Pancreas (tissue), 10 donors: ENCODE measurements around the gene KCNN3. TPM values are rescaled to one million over a fixed set of nuclear protein-coding genes. Genes with fewer than 3 reads are reported as not detected.
A peak's percentile ranks its signal among the peaks of the same experiment; 100 is the strongest.

Experiments
- ATAC-seq, 4 donors: fragments of 200-7000 bp; cut with Tn5 transposase; one replicate each; pipeline versions ENCODE4 v1.8.0 to v1.9.1; 2020; ENCODE audit warnings: mild to moderate bottlenecking in 4 of 4, moderate library complexity in 4 of 4
- DNase-seq, 6 donors: peaks; one replicate each; pipeline ENCODE4 v3.0.0-alpha.2; 2020
- FAIRE-seq: peaks from 2 replicates; lab custom pipeline; 2012; peaks lifted over from hg19 to GRCh38; lab: Jason Lieb, UNC
- H3K27ac ChIP-seq, 4 donors: fragments of 200-600 bp; sonication (generic); 1 replicate in 3 of 4; 2 replicates in 1 of 4; pipeline versions ENCODE4 v1.5.0 to v1.8.0; 2020
- H3K27me3 ChIP-seq, 4 donors: fragments of 200-600 bp; one replicate each; pipeline ENCODE4 v1.8.0; 2021
- H3K36me3 ChIP-seq, 3 donors: fragments of 200-600 bp; sonication (generic) in 1 of 3; one replicate each; pipeline versions ENCODE4 v1.5.0 to v1.8.0; 2020 to 2021
- H3K4me1 ChIP-seq, 3 donors: fragments of 200-600 bp; one replicate each; pipeline ENCODE4 v1.8.0; 2021
- H3K4me3 ChIP-seq, 4 donors: fragments of 200-600 bp; sonication (generic) in 2 of 4; one replicate each; pipeline versions ENCODE4 v1.5.0 to v1.8.0; 2020 to 2021
- H3K9me3 ChIP-seq, 4 donors: fragments of 200-600 bp; one replicate each; pipeline ENCODE4 v1.8.0; 2021
- WGBS, 2 donors: extraction: QIAGEN DNeasy Blood & Tissue Kit; methylation state at CpG; one replicate each; pipeline ENCODE4 v1.1.7; 2013; 5-methylcytosine and 5-hydroxymethylcytosine counted together
- intact Hi-C, 3 donors: fragments of 100-400 bp; cut with DNase I; formaldehyde crosslinking; loops; one replicate each; pipeline versions ENCODE4 v1.11.1 to v1.14.2; 2022
- polyA plus RNA-seq, 2 donors: library from polyadenylated mRNA; stranded (reverse); fragments of 200-250 nt; gene quantifications; one replicate each; pipeline ENCODE4 v1.2.3, GENCODE V29; 2013
- total RNA-seq, 6 donors: library from RNA; stranded (reverse); fragmentation: NEBNext Ultra II Directional in 4 of 6; extraction: Animal tissue kit (Norgen Biotek cat#: 25700) in 4 of 6; gene quantifications; one replicate each; pipeline versions ENCODE4 v1.2.1 to v1.2.4, GENCODE V29; 2021 to 2023
- TF ChIP-seq, protein P1 (sequence below), 4 donors: fragments of 200-600 bp; sonication (generic) in 3 of 4; IDR thresholded peaks; one replicate each; pipeline versions ENCODE4 v1.5.0 to v1.8.0; 2021; ENCODE audit warnings: antibody characterized with exemption in 4 of 4
- donor health status: healthy with polysubstance abuse.
- donor health status: DM: no; HTN: no; CAD: no; lungs with moderate emphysema.
- donor health status: DM: no; HTN: no; CAD: no.
- donor health status: control.
- donor health status: control.
- donor health status: Bipolar disorder and iron deficiency.
- donor health status: DM: yes; HTN: yes; CAD: no.
- donor health status: DM: no; HTN: no; CAD: no.
- donor health status: DM: no; HTN: no; CAD: no.
- donor health status: DM: yes; HTN: yes; CAD: no.

Gene KCNN3
- total and polyA plus RNA-seq, 8 donors: 0.11 to 1.0 (median 0.33) TPM

DNA sequence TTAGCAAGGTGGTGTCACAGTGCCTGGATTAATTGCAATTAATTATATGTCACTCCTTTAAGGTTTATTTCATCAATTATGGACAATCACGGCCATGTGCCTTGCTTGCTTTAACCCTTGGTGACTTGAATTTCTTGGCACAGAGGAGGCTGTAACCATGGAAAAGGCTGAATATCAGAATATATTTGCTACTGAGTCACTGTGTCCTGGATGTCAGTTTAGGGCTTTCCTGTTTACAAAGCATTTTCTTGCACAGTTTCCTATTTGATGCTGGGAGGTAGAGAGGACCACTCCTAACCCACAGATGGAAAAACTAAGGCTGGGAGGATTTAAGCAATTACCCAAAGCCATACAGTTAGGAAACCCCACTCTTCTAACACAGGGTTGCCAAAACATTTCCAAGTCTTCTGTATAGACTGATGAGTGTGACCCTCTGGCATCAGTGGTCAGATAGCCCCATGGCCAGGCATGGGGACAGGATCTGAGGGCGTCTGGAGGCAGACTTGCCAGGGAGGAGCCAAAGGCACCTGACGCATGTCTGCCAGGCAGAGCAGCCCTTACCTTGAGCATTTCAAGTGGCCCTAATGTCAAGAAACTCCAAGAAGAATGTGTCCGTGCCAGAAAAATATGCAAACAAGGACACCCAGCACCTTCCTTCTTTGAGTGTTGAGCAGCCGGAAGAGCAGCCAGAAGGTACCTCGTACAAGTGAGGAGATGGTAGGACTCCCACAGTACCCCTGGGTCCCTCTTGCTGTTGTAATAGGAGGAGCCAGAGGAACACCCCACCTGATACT, 34.4 kb downstream of the KCNN3 start:
- no peak overlapping the region for H3K27ac ChIP-seq
- intact Hi-C loops: no loop called here
- DNase-seq: no peak
- ATAC-seq: no peak
- TF ChIP-seq, protein P1, sequence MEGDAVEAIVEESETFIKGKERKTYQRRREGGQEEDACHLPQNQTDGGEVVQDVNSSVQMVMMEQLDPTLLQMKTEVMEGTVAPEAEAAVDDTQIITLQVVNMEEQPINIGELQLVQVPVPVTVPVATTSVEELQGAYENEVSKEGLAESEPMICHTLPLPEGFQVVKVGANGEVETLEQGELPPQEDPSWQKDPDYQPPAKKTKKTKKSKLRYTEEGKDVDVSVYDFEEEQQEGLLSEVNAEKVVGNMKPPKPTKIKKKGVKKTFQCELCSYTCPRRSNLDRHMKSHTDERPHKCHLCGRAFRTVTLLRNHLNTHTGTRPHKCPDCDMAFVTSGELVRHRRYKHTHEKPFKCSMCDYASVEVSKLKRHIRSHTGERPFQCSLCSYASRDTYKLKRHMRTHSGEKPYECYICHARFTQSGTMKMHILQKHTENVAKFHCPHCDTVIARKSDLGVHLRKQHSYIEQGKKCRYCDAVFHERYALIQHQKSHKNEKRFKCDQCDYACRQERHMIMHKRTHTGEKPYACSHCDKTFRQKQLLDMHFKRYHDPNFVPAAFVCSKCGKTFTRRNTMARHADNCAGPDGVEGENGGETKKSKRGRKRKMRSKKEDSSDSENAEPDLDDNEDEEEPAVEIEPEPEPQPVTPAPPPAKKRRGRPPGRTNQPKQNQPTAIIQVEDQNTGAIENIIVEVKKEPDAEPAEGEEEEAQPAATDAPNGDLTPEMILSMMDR (IDR thresholded peaks at IDR 0.05): no peak
- no peak overlapping the region for H3K4me3 ChIP-seq
- 66 to 68% methylated on average over 6 of the region's 6 CpGs for WGBS, 2 donors
- no peaks in the 10 kb centered on the region for H3K27me3 ChIP-seq
- FAIRE-seq: no peak
- no peaks in the 10 kb centered on the region for H3K36me3 ChIP-seq
- no peaks in the 10 kb centered on the region for H3K9me3 ChIP-seq
- peaks cover 0 to 4% (median 0%) of the 10 kb centered on the region in 3 donors for H3K4me1 ChIP-seq

DNA sequence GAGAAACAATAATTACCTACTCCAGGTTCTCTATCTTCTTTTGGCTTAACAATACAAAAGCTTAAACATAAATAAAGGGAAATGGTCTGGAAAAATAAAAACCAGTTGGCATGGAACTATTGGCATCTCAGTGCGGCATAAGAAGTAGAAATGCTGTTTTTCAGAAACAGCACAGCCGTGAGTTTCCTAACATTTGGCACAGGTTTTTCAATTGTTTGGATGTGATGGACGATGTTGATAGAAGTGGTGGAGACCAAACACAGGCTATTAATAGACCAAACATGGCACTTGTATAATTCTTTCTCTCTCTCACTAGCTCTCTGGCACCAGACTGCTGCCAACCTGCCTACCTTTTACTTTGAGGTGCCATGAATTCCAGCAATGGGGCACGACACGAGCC, 36.2 kb downstream of the KCNN3 start:
- H3K27me3 ChIP-seq: no peaks in the 10 kb centered on the region
- ATAC-seq (peak in 1 of 4 donors; percentile 32), DNase-seq (no peak), FAIRE-seq (no peak)
- no peak overlapping the region for H3K27ac ChIP-seq
- 30 to 48% methylated on average over 5 of the region's 5 CpGs for WGBS, 2 donors
- H3K4me3 ChIP-seq: no peak overlapping the region
- H3K36me3 ChIP-seq: no peaks in the 10 kb centered on the region
- TF ChIP-seq, protein P1 (IDR thresholded peaks at IDR 0.05): no peak
- no peaks in the 10 kb centered on the region for H3K9me3 ChIP-seq
- H3K4me1 ChIP-seq: peaks cover 0 to 4% (median 0%) of the 10 kb centered on the region in 3 donors
- intact Hi-C loops: no loop called here

DNA sequence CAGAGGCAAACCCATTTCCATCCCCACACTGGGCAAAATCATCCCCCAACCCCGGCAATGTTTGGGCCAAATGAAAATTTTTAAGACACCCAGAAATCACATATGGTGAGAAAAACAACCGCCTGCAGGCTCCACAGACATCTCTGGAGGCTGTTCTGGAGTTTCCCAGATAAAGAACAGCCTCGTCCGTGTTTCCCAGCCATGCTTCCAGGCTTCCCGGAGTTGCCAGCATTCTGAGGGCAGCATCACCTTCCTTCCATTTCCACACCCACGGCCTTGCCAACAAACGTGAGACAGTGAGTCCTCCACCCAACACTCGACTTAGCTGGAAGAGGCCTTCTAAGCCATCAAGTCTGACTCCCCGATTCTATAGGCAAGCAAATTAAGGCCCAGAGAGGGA, 36.9 kb downstream of the KCNN3 start:
- Histone ChIP-seq H3K4me3 (no peak overlapping the region), H3K9me3 (no peaks in the 10 kb centered on the region), H3K27me3 (no peaks in the 10 kb centered on the region), H3K27ac (no peak overlapping the region), H3K4me1 (peaks cover 0 to 4% (median 0%) of the 10 kb centered on the region in 3 donors), H3K36me3 (no peaks in the 10 kb centered on the region)
- FAIRE-seq (no peak), ATAC-seq (no peak), DNase-seq (no peak)
- WGBS, 2 donors: 85 to 88% methylated on average over 9 of the region's 9 CpGs
- intact Hi-C loops: no loop called here
- TF ChIP-seq, protein P1 (IDR thresholded peaks at IDR 0.05): no peak

DNA sequence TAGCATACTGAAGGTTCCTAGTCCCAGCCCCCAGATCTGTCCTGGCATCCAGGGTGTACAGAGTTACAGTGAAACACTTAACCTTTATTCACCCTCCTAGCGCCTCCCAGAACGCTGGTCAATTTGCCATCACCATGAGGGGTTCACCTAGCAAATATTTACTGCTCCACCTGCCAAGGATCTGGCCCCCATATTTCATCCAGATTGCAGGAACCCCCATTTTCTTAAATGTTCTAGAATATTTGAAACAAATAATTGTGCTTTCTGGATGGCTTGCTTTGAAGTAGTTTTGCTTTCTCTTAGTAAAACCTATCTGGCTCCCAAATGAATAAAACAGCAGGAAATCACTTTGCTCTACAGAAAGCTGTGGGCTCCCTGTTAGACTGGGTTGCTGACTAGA, 37.7 kb downstream of the KCNN3 start:
- FAIRE-seq (no peak), DNase-seq (no peak), ATAC-seq (no peak)
- intact Hi-C loops: no loop called here
- no peaks in the 10 kb centered on the region for H3K36me3 ChIP-seq
- 83 to 92% methylated on average over 2 of the region's 2 CpGs for WGBS, 2 donors
- H3K4me3 ChIP-seq: no peak overlapping the region
- no peaks in the 10 kb centered on the region for H3K9me3 ChIP-seq
- no peaks in the 10 kb centered on the region for H3K27me3 ChIP-seq
- peaks cover 0 to 4% (median 0%) of the 10 kb centered on the region in 3 donors for H3K4me1 ChIP-seq
- no peak overlapping the region for H3K27ac ChIP-seq
- TF ChIP-seq, protein P1 (IDR thresholded peaks at IDR 0.05): no peak

DNA sequence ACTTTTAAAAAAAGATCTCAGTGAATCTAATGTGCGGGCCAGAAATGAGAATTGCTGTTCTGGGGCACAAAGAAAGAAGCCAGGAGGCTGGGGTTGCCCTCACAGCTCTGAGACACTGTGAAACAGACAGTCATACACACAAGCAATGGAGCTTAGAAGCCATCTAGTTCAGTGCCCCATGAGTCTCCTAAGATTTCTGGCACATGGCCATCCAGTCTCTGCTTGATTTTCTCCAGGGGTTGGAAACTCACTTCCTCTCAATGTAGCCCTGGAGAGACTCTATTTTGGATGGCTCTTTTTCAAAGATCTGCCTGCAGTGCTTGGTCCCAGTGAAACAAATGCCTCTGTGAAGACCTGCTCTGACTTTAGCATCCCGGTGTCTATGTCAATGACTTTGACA, 38.6 kb downstream of the KCNN3 start:
- TF ChIP-seq, protein P1 (IDR thresholded peaks at IDR 0.05): no peak
- ATAC-seq: no peak
- FAIRE-seq: no peak

More for the DNA sequence above, 38.6 kb downstream of the KCNN3 start:
- Histone ChIP-seq H3K36me3 (no peaks in the 10 kb centered on the region), H3K4me3 (no peak overlapping the region), H3K27ac (no peak overlapping the region), H3K4me1 (peaks cover 0 to 4% (median 0%) of the 10 kb centered on the region in 3 donors), H3K27me3 (no peaks in the 10 kb centered on the region), H3K9me3 (no peaks in the 10 kb centered on the region)
- intact Hi-C loops: no loop called here
- DNase-seq: no peak
- 78 to 87% methylated on average over 2 of the region's 2 CpGs for WGBS, 2 donors
